Activated naive CD4-positive, alpha-beta T cell treated with anti-CD3 and anti-CD28 coated beads for 36 hours (primary cell): ENCODE measurements around the gene NEURL2. TPM values are rescaled to one million over a fixed set of nuclear protein-coding genes. Genes with fewer than 3 reads are reported as not detected.
A peak's percentile ranks its signal among the peaks of the same experiment; 100 is the strongest.

Source experiments
- CTCF ChIA-PET: fragments of 350-600 bp; sonication (Branson Sonifier 250); formaldehyde crosslinking; loops from one replicate; lab custom pipeline; 2021; ENCODE audit warnings: antibody characterized with exemption; lab: Charles Lee
- DNase-seq: peaks from one replicate; pipeline ENCODE4 v3.0.0-alpha.2; 2020
- H3K27ac Mint-ChIP-seq: one replicate; pipeline ENCODE4 v1.8.0; 2021; ENCODE audit warnings: mild to moderate bottlenecking, mixed read lengths
- H3K27me3 Mint-ChIP-seq: one replicate; pipeline ENCODE4 v1.8.0; 2021; ENCODE audit warnings: low read depth, mixed read lengths
- H3K36me3 Mint-ChIP-seq: one replicate; pipeline ENCODE4 v1.8.0; 2021; ENCODE audit warnings: low read depth, mixed read lengths
- H3K4me1 Mint-ChIP-seq: one replicate; pipeline ENCODE4 v1.8.0; 2021; ENCODE audit warnings: low read depth, mixed read lengths
- H3K4me3 Mint-ChIP-seq: one replicate; pipeline ENCODE4 v1.8.0; 2021; ENCODE audit warnings: mild to moderate bottlenecking, moderate library complexity, mixed read lengths
- H3K9me3 Mint-ChIP-seq: one replicate; pipeline ENCODE4 v1.8.0; 2021; ENCODE audit warnings: mixed read lengths
- intact Hi-C: fragments of 100-400 bp; cut with micrococcal nuclease; formaldehyde crosslinking; loops from one replicate; pipeline ENCODE4 v1.15.1; 2023
- total RNA-seq, 2 experiments: library from RNA; stranded (reverse); gene quantifications; one replicate each; pipeline ENCODE4 v1.2.3, GENCODE V29; 2021

The NEURL2 gene
- total RNA-seq, 2 experiments from 2014 or later: 0.99 to 1.4 TPM

GRCh38 chr20:45859916-45860315, 31.1 kb downstream of the NEURL2 start:
- CTCF ChIA-PET: interaction anchor here (0.6 kb wide), 1 partner anchor 117 kb away, joined by 5 read pairs; no protein-coding TSS in a partner anchor
- no peaks in the 10 kb centered on the region for H3K36me3 Mint-ChIP-seq
- H3K9me3 Mint-ChIP-seq: no peaks in the 10 kb centered on the region
- DNase-seq: no peak
- peaks cover 34% of the 10 kb centered on the region for H3K4me1 Mint-ChIP-seq
- intact Hi-C loops: loop anchor here (5.0 kb wide), 1 partner anchor 68 kb away; the partner anchor contains the start of genes DNTTIP1 and WFDC3
- no peaks in the 10 kb centered on the region for H3K27me3 Mint-ChIP-seq
- no peak overlapping the region for H3K27ac Mint-ChIP-seq
- no peak overlapping the region for H3K4me3 Mint-ChIP-seq

DNA sequence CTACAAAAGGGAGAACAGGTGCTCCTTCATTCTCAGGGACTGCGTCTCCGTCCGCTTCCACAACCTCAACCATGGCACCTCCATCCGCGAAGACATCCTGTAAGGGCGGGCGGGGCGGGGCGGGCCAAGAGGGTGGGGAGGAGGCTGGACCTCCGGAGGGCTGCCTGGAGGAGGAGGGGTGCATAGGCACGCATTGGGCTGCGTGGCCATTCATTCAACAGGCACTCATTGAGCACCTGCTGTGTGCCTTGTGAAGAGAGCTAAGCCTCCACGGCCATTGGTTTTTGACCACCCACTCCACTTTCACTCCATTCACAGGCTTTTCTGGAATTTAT, 33.2 kb downstream of the NEURL2 start:
- CTCF ChIA-PET: interaction anchor here (0.6 to 1.5 kb wide), 2 partner anchors 8 to 112 kb away, joined by 3 to 4 read pairs; no protein-coding TSS in a partner anchor
- intact Hi-C loops: loop anchor here (1.0 to 5.0 kb wide), 8 partner anchors 23 to 114 kb away; partner anchors contain the start of genes CTSA, DNTTIP1, NEURL2 and UBE2C
- Mint-ChIP-seq H3K4me3 (peak overlapping the region; percentile 95), H3K9me3 (no peaks in the 10 kb centered on the region), H3K4me1 (peaks cover 44% of the 10 kb centered on the region), H3K27me3 (no peaks in the 10 kb centered on the region), H3K36me3 (no peaks in the 10 kb centered on the region), H3K27ac (peak overlapping the region; percentile 98)
- peak; percentile 62 for DNase-seq

DNA sequence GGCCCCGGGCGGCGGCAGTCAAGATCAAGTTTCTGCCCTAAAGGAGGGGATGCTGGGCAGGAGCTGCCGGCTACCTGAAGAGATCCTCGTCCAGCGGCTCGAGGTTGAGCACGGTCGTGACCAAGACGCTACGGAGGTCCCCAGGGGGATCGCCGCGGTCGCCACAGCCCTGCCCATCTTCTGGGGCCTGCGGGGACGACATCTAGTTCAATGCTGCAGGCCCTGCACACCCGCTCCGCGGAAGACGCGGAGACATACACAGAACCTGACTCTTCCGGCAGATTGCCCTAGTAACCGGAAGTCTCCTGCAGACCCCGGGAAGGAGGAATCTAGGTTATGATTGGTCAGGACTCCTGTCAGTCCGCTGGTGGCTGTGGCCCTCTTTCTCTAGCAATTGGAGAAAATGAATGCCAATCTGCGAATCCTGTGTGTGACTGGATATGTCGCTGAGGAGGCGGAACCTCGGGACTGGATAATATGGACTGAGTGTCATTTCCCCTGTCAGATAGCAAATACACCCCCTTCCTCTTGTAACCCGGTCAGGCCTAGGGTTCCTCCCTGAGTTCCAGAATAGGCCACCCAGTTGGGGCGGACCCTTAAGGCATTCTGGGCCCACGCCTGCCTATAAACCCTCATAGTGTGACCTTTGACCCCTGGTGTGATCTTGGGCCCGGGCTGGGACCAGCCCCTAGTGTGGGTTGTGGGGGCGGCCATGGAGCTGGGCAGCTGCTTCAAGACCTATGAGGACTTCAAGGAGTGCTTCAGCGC, 33.7 kb downstream of the NEURL2 start, which contains the start of the genes ACOT8 and ZSWIM3:
ACOT8 (minus strand) TSS at position 279 of the 768 bp plus-strand sequence; CDS start at position 202, 77 bp downstream.
ZSWIM3 (plus strand) TSS at position 501 of the 768 bp plus-strand sequence; CDS start at position 713, 212 bp downstream.
- Mint-ChIP-seq H3K27me3 (no peaks in the 10 kb centered on the region), H3K36me3 (peaks cover 2% of the 10 kb centered on the region), H3K4me1 (peaks cover 44% of the 10 kb centered on the region), H3K27ac (peak within 1 kb of the TSS; percentile 98), H3K9me3 (no peaks in the 10 kb centered on the region), H3K4me3 (peak within 1 kb of the TSS; percentile 95)
- CTCF ChIA-PET: interaction anchor here (0.6 to 1.5 kb wide), 4 partner anchors 8 to 265 kb away, joined by 3 to 5 read pairs (median 4); no protein-coding TSS in a partner anchor
- intact Hi-C loops: loop anchor here (1.0 to 5.0 kb wide), 8 partner anchors 23 to 115 kb away; partner anchors contain the start of genes CTSA, DNTTIP1, NEURL2 and UBE2C
- peak; percentile 98 for DNase-seq

DNA sequence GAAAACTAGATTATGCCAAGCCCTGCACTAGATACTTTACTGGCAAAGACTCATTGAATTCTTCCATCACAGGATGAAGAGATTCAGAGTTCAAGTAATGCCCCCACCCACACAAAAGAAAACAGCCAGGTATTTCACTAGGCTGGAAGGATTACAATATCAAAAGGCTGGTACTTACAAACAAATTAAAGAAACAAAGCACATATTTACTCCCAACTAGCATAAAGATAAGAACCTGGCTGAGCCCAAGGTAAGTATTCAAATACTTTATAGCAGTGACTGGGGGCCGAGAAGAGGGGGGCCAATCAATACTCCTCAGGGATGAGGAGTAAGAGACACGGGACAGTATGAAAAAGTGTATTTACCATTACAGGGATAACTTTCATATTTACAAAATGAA, 37.5 kb downstream of the NEURL2 start:
- DNase-seq: no peak
- H3K36me3 Mint-ChIP-seq: peaks cover 11% of the 10 kb centered on the region
- H3K27me3 Mint-ChIP-seq: no peaks in the 10 kb centered on the region
- intact Hi-C loops: no loop called here
- no peaks in the 10 kb centered on the region for H3K9me3 Mint-ChIP-seq
- H3K4me1 Mint-ChIP-seq: peaks cover 34% of the 10 kb centered on the region
- H3K27ac Mint-ChIP-seq: no peak overlapping the region
- CTCF ChIA-PET: no interaction called here
- H3K4me3 Mint-ChIP-seq: no peak overlapping the region

DNA sequence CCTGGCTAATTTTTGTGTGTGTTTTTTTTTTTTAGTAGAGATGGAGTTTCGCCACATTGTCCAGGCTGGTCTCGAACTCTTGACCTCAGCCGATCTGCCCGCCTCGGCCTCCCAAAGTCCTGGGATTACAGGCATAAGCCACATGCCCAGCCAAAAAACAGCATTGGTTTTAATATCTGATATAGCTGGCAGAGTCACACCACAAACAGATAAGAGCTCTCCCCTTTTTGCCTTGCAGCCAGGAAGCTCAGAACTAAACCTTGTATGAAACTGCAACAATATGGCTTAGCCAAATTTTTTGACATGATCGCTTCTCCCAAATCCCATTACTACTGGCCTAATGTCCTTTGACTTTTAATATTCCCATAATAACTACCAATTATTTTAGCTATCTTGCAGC, 38.7 kb downstream of the NEURL2 start:
- intact Hi-C loops: no loop called here
- Mint-ChIP-seq H3K4me1 (peaks cover 29% of the 10 kb centered on the region), H3K4me3 (no peak overlapping the region), H3K27me3 (no peaks in the 10 kb centered on the region), H3K9me3 (no peaks in the 10 kb centered on the region), H3K27ac (no peak overlapping the region), H3K36me3 (peaks cover 11% of the 10 kb centered on the region)
- CTCF ChIA-PET: interaction anchor here (0.7 to 1.1 kb wide), 2 partner anchors 82 to 118 kb away, joined by 4 to 5 read pairs; partner anchors contain the start of gene PCIF1
- no peak for DNase-seq

DNA sequence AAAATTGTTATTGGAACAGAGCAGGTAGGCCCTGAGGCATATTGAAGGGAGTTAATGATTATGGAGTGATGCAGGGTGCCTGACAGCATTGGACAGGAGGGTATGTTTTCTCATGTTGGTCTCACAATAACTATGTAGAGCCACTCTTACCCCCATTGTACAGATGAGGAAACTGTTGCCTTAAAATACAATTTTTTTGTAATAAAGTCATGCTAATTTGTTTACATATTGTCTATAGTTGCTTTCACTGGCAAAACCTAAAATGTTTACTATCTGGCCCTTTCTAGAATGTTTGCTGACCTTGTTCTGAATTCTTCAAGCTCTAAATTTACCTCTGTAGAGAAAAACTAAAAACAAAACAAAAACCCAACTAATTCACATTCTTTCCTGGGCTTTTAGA, 39.5 kb downstream of the NEURL2 start:
- Mint-ChIP-seq H3K4me3 (no peak overlapping the region), H3K27ac (no peak overlapping the region), H3K36me3 (peaks cover 12% of the 10 kb centered on the region), H3K4me1 (peaks cover 25% of the 10 kb centered on the region), H3K9me3 (no peaks in the 10 kb centered on the region), H3K27me3 (no peaks in the 10 kb centered on the region)
- DNase-seq: no peak
- intact Hi-C loops: no loop called here
- CTCF ChIA-PET: no interaction called here

GRCh38 chr20:45850926-45851325, 40.1 kb downstream of the NEURL2 start:
- no peaks in the 10 kb centered on the region for H3K9me3 Mint-ChIP-seq
- intact Hi-C loops: no loop called here
- no peak overlapping the region for H3K27ac Mint-ChIP-seq
- DNase-seq: no peak
- CTCF ChIA-PET: no interaction called here
- H3K27me3 Mint-ChIP-seq: no peaks in the 10 kb centered on the region
- peaks cover 19% of the 10 kb centered on the region for H3K4me1 Mint-ChIP-seq
- H3K36me3 Mint-ChIP-seq: peaks cover 13% of the 10 kb centered on the region
- H3K4me3 Mint-ChIP-seq: no peak overlapping the region

GRCh38 chr20:45850238-45850637, 40.8 kb downstream of the NEURL2 start:
- Mint-ChIP-seq H3K27ac (no peak overlapping the region), H3K9me3 (no peaks in the 10 kb centered on the region)
- CTCF ChIA-PET: no interaction called here

DNA sequence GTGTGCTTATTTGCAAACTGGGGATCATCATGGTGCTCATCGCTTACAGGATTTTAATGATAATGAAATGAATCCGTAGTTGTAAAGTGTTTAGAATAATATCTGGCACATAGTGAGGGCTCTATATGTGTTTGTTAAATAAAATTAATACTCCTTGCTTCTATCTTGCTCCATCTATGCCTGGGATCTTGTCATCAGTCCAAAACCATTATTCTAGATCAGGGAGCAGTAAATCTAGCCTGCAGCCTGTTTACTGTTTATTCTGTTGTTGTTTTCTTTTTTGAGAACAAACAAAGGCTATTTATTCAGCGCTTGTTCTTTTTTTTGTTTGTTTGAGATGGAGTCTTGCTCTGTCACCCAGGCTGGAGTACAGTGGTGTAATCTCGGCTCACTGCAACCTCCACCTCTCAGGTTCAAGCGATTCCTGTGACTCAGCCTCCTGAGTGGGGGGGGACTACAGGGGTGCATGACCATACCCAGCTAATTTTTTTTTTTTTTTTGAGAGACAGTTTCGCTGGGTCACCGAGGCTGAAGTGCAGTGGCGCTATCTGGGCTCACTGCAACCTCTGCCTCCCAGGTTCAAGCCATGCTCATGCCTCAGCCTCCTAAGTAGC, 41.9 kb downstream of the NEURL2 start:
- no peaks in the 10 kb centered on the region for H3K27me3 Mint-ChIP-seq
- intact Hi-C loops: no loop called here
- H3K4me1 Mint-ChIP-seq: peaks cover 4% of the 10 kb centered on the region
- CTCF ChIA-PET: no interaction called here
- H3K27ac Mint-ChIP-seq: no peak overlapping the region
- H3K36me3 Mint-ChIP-seq: peaks cover 13% of the 10 kb centered on the region
- H3K9me3 Mint-ChIP-seq: no peaks in the 10 kb centered on the region
- no peak for DNase-seq
- no peak overlapping the region for H3K4me3 Mint-ChIP-seq

More at GRCh38 chr20:45850238-45850637, 40.8 kb downstream of the NEURL2 start:
- Mint-ChIP-seq H3K4me1 (peaks cover 14% of the 10 kb centered on the region), H3K36me3 (peaks cover 13% of the 10 kb centered on the region), H3K4me3 (no peak overlapping the region), H3K27me3 (no peaks in the 10 kb centered on the region)
- DNase-seq: no peak
- intact Hi-C loops: no loop called here

DNA sequence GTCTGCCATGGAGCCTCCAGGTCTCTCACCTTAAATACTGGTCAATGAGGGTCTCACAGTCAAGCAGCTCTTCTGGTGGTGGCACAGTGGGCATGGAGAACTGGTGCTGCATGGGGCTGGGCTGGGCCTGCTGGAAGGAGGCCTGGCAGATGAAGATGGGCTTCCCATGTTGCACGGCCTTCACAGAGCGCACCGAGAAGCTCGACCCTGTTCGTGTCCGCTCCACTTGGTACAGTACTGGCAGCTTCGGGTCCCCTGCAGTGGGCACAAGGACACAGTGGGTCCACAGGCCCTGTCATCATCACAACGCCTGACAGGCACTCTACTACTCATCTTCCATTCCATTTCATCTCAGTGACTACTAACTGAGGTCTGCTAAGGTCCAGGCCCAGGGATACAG, 42.6 kb downstream of the NEURL2 start:
- Mint-ChIP-seq H3K4me3 (no peak overlapping the region), H3K9me3 (no peaks in the 10 kb centered on the region), H3K4me1 (peaks cover under 1% of the 10 kb centered on the region), H3K27ac (no peak overlapping the region), H3K36me3 (peaks cover 13% of the 10 kb centered on the region), H3K27me3 (no peaks in the 10 kb centered on the region)
- DNase-seq: no peak
- intact Hi-C loops: no loop called here
- CTCF ChIA-PET: no interaction called here

DNA sequence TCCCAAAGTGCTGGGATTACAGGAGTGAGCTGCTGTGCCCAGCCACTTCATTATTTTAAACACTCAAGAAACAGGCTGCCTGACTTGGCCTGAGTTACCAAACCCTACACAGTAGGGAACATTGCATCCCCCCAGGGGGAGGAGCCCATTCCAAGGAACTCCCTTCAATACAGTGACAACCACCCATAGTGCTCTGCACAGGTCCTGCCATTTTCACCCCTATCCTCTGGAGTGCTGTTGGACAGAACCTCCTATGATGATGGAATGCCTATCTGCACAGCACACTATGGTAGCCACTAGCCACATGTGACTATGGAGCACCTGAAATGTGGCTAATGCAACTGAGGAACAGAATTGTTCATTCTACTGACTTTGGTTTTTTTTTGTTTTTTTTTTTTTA, 45.6 kb downstream of the NEURL2 start:
- CTCF ChIA-PET: no interaction called here
- H3K27me3 Mint-ChIP-seq: no peaks in the 10 kb centered on the region
- intact Hi-C loops: no loop called here
- H3K36me3 Mint-ChIP-seq: peaks cover 5% of the 10 kb centered on the region
- no peak overlapping the region for H3K4me3 Mint-ChIP-seq
- H3K27ac Mint-ChIP-seq: no peak overlapping the region
- no peaks in the 10 kb centered on the region for H3K9me3 Mint-ChIP-seq
- no peak for DNase-seq
- H3K4me1 Mint-ChIP-seq: no peaks in the 10 kb centered on the region

DNA sequence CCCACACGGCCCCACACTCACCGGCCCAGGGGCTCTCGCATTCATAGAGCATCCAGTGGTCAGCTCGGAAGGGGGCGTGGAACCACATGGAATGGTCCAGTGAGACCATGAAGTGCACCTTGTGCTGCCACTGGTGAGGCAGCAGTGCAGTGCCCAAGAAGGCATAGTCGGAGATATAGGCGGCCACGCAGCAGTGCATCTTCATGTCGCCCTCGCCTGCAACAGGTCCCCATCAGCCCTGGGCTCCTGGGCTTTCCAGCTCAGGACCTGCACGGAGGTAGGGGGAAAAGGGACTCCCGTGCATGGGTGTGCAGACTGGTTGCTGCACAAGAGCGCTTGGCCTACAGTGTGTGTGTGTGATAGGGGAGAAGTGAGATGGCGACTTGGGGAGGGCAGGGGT, 47.5 kb downstream of the NEURL2 start:
- Mint-ChIP-seq H3K36me3 (peaks cover 2% of the 10 kb centered on the region), H3K4me3 (no peak overlapping the region), H3K4me1 (no peaks in the 10 kb centered on the region), H3K27ac (no peak overlapping the region), H3K27me3 (no peaks in the 10 kb centered on the region), H3K9me3 (no peaks in the 10 kb centered on the region)
- intact Hi-C loops: no loop called here
- CTCF ChIA-PET: interaction anchor here (1.3 kb wide), 1 partner anchor 143 kb away, joined by 3 read pairs; no protein-coding TSS in a partner anchor
- DNase-seq: no peak
